ENCODE data around the gene KIDINS220.
"Not testable (repeated sequence)": the region's sequence is repeated elsewhere in the genome, so short reads cannot be mapped to it uniquely, and the experiment has no call there.

The KIDINS220 gene

GRCh38 chr2:8754106-8754776 is 83.2 kb downstream of the KIDINS220 start:
- DNase-seq (ENCODE audit: low read depth in 2 of 2, low spot score in 1 of 2), result no peak

GRCh38 chr2:8753609-8754008 is 83.8 kb downstream of the KIDINS220 start:
- DNase-seq (ENCODE audit: low read depth in 2 of 2, low spot score in 1 of 2), result no peak

- DNase-seq (ENCODE audit: low read depth in 2 of 2, low spot score in 1 of 2), result no peak
Measured at GRCh38 chr2:8752385-8752784, 85.0 kb downstream of the KIDINS220 start.

GRCh38 chr2:8750221-8750620 is 87.2 kb downstream of the KIDINS220 start:
- DNase-seq (ENCODE audit: low read depth in 2 of 2, low spot score in 1 of 2), result no peak

- DNase-seq (ENCODE audit: low read depth in 2 of 2, low spot score in 1 of 2), result no peak
Measured at GRCh38 chr2:8743261-8743660, 94.2 kb downstream of the KIDINS220 start.

GRCh38 chr2:8740136-8740535 is 97.3 kb downstream of the KIDINS220 start:
- no peak for DNase-seq (ENCODE audit: low read depth in 2 of 2, low spot score in 1 of 2)

GRCh38 chr2:8737571-8738175 is 99.7 kb downstream of the KIDINS220 start:
- no peak for DNase-seq (ENCODE audit: low read depth in 2 of 2, low spot score in 1 of 2)

- no peak for DNase-seq (ENCODE audit: low read depth in 2 of 2, low spot score in 1 of 2)
Measured at GRCh38 chr2:8732601-8733000, 104.8 kb downstream of the KIDINS220 start.

GRCh38 chr2:8729939-8730338 is 107.5 kb downstream of the KIDINS220 start:
- DNase-seq (ENCODE audit: low read depth in 2 of 2, low spot score in 1 of 2), result no peak

- not testable (repeated sequence) for DNase-seq (ENCODE audit: low read depth in 2 of 2, low spot score in 1 of 2)
Measured at GRCh38 chr2:8729101-8729500, 108.3 kb downstream of the KIDINS220 start.

- DNase-seq (ENCODE audit: low read depth in 2 of 2, low spot score in 1 of 2), result no peak
Measured at GRCh38 chr2:8728305-8729015, 109.0 kb downstream of the KIDINS220 start.

- DNase-seq (ENCODE audit: low read depth in 2 of 2, low spot score in 1 of 2), result no peak
Measured at GRCh38 chr2:8725838-8726237, 111.6 kb downstream of the KIDINS220 start.

GRCh38 chr2:8722986-8723385 is 114.4 kb downstream of the KIDINS220 start:
- DNase-seq (ENCODE audit: low read depth in 2 of 2, low spot score in 1 of 2), result no peak

GRCh38 chr2:8721410-8721809 is 116.0 kb downstream of the KIDINS220 start:
- DNase-seq (ENCODE audit: low read depth in 2 of 2, low spot score in 1 of 2), result no peak

- no peak for DNase-seq (ENCODE audit: low read depth in 2 of 2, low spot score in 1 of 2)
Measured at GRCh38 chr2:8720741-8721140, 116.7 kb downstream of the KIDINS220 start.

GRCh38 chr2:8719528-8719927 is 117.9 kb downstream of the KIDINS220 start:
- no peak for DNase-seq (ENCODE audit: low read depth in 2 of 2, low spot score in 1 of 2)

- no peak for DNase-seq (ENCODE audit: low read depth in 2 of 2, low spot score in 1 of 2)
Measured at GRCh38 chr2:8714971-8715370, 122.4 kb downstream of the KIDINS220 start.

- no peak for DNase-seq (ENCODE audit: low read depth in 2 of 2, low spot score in 1 of 2)
Measured at GRCh38 chr2:8714283-8714682, 123.1 kb downstream of the KIDINS220 start.

GRCh38 chr2:8710951-8711350 is 126.5 kb downstream of the KIDINS220 start:
- DNase-seq (ENCODE audit: low read depth in 2 of 2, low spot score in 1 of 2), result no peak

GRCh38 chr2:8709611-8710010 is 127.8 kb downstream of the KIDINS220 start:
- DNase-seq (ENCODE audit: low read depth in 2 of 2, low spot score in 1 of 2), result no peak

- no peak for DNase-seq (ENCODE audit: low read depth in 2 of 2, low spot score in 1 of 2)
Measured at GRCh38 chr2:8704906-8705305, 132.5 kb downstream of the KIDINS220 start.

GRCh38 chr2:8701681-8702379 is 135.6 kb downstream of the KIDINS220 start:
- DNase-seq (ENCODE audit: low read depth in 2 of 2, low spot score in 1 of 2), result no peak
